Endothelial cell of hepatic sinusoid (primary cell): ENCODE data around the gene STX3.
"Not testable (repeated sequence)": the region's sequence is repeated elsewhere in the genome, so short reads cannot be mapped to it uniquely, and the experiment has no call there.

Experiments
- in situ Hi-C: cut with HindIII; loops from 2 replicates; pipeline ENCODE4 v1.10.0; 2017; ENCODE audit warnings: low sequenced_read_pairs

The STX3 gene

DNA sequence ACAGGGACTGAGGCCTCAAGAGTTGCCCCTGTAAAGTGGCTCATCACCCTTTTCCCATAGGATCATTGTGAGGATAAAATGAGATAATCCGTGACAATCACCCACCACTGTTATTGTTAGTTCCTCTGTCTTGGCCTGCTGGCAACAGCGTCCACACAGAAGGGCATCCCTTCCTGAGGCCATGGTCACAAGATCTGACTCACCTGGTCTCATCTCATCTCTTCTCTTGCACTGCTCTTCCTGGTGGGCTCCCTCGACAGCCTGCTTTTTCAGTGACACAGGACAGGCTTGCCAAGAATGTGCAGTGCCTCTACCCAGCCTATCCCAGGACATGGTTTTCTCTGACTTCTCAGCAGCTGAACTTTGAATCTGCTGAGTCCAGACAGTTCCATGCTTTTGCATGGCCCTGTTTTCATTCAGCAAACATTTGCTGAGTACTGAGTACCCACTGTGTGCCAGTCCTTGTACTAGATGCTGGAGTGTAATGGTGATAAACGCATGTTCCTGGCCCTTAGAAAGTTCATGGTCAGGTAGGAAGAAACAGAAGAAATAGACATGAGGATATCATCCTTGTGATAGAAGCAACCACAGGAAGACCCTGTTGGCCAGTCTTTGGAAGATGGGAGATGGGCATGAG is 3.3 kb downstream of the STX3 start:
- in situ Hi-C loops: no loop called here

DNA sequence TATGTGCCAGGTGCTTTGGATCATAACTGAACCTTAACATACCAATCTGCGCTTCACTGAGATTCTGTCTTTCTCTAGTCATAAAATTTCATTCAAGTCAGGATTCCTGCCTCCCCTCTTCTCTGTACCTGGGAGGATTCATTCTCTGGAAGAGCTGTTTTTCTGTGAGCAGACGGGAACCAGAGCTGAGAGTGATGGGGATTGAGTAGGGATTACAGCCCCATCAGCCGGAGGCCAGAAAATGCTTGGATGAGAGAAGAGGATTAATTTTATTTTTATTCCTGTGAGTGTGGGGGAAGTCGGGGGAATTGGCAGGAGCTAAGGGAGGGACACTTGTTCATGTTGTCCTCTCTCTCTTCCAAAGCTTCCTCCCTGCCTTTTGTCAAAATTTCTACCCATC is 4.7 kb downstream of the STX3 start:
- in situ Hi-C loops: no loop called here

DNA sequence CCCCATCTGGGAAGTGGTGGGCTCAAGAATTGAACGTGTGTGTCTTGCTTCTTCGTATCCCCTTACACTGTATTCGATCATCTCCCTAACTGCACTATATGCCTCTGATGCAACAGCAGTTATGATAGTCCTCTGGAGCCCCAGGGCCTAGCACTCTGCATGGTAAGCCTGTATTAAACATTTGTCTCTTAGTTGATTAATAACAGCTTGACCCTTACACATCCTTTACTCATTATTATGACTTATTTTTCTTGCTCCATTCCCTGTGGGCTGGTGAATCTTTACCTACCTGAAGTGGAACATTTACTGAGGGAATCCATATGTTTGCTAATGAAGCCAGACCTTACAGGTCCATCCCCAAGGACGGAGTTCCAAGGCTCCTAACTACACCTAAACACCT is 5.6 kb downstream of the STX3 start:
- in situ Hi-C loops: no loop called here

DNA sequence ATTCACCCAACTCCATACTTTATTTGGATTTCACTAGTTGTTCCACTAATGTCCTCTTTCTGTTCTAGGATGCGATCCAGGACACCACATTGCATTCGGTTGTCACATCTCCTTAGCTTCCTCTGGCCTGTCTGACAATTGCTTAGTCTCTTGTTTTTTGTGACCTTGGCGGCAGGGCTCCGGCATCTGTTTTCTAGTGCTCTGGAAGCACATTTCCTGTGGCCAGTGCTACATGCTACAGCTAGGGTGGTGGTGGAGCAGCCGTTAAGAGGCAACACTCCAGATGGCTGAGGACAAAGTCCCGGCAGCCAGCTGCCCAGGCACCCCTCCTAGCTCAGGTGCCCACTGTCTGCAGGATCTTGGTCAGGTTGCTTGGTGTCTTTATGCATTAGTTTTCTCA is 6.8 kb downstream of the STX3 start:
- in situ Hi-C loops: no loop called here

DNA sequence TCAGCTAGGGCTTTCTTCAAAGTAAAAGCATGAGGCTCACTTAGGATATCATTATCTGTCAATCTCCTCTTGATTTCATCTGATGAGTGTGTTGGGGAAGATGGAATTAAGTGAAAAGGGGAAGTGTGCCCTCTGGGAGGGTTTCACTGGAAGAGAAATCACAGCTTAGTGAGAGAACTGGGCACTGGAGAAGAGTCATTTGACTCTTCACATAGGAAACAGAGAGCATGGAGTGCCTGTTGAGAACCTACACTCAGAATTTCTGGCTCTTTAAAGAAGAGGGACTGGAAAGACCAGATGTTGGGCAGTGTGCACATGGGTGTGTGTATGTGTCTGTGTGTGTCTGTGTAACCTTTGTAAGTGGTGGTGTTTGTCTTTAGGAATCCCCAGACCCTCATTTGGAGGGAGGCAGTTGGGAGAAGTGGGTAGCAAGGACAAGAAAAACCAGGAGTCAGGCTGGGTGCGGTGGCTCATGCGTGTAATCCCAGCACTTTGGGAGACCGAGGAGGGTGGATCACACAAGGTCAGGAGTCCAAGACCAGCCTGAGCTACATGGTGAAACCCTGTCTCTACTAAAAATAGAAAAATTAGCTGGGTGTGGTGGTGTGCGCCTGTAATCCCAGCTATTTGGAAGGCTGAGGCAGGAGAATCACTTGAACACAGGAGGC is 10.0 kb downstream of the STX3 start:
- in situ Hi-C loops: no loop called here

DNA sequence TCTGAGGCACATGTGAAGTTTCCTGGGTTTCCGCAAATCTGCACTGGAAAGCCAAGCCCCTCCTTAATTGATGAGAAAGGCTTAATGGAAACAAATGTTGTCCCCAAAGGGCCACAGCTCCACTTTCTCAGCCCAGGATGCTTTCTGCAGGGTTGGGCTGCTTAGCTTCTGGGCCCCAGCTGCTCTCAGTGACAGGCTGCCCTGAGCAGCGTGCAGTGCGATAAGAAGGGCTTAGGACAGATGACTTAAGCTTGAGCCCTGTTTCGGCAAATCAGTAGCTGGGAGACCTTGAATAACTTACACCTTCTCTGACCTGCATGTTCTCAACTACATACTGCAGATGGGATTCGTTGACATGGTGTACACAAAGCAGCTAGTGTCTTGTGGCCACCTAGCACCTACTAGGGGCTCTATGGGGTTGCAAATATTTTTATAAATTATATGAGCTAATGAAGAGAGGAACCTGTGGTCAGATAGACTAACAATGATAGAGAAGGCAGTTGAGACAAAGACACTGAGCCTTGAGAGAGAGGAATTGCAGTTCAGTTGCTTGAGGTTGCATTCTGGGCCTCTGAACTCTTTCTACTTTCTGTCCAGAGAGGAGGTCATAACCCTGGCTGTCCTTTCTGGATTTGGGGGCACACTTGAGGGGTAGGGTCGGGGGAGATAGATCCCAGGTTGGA is 11.5 kb downstream of the STX3 start:
- in situ Hi-C loops: no loop called here

DNA sequence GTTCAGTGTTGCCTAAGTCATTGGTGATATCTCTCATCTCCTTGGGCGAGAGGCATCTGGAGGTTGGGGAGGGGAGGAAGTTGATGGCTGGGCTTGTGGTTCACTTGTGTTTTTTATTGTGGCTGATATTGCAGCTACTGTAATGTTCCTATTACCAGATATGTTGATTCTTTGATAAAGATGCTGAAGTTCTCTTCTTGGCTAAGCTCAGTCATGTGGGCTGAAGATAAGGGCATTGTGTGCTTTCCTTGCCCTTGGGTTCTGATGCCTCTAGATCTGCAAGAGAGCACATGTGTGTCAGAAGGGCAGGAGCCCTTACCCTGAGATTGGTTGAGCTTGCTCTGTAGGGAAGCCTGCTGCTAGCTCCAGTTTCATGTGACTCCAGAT is 12.0 kb downstream of the STX3 start:
- in situ Hi-C loops: no loop called here

DNA sequence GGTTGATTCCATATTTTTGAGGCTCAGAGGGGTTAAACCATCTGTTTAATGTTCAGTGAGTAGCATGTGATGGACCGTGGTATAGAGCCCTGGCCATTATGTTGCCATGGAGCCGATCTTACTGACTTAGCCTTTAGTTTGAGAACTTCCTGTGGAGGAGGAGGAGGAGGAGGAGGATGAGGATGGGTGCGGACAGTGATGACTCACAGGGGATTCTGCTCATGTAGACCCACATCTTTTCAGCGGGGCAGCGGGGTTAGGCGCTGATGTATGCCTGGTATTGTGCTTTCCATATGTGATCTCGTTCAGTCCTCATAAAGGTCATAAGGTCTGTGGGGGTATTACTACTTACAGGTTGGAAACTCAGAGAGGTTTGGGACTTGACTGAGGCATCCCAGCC is 13.9 kb downstream of the STX3 start:
- in situ Hi-C loops: no loop called here

DNA sequence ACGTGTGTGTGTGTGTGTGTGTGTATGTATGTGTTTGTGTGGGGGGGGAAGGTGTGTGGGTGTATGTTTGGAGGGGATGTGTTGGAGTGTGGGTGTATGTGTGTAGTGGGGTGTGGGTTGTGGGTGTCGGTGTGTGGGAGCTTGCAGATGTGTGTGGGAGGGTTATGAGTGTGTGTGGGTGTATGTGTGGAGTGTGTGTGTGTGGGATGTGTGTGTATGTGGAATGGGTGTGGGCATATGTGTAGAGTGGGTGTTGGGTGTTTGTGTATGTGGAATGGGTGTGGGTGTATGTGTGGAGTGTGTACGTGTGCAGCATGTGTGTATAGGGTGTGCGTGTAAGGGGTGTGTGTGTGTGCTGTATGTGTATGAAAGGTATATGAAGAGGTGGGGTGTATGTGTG is 14.7 kb downstream of the STX3 start:
- in situ Hi-C loops: no loop called here

DNA sequence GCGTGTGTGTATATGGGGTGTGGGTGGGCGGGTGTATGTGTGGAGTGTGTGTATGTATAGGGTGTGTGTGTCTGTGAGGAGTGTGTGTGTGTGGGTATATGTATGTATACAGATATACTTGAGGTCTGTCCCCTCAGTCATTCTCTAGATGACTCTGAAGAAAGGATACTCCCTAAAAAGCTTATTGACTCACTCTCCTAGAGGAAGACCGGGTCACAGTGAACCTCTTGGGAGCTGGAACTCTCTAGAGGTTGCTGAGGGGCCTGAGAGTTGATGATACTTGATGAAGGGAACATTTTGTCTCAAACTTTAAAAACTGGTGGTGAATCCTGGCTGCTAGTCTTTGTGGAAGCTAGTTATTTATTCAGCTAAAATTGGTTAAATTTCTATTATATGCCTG is 15.1 kb downstream of the STX3 start:
- in situ Hi-C loops: no loop called here

DNA sequence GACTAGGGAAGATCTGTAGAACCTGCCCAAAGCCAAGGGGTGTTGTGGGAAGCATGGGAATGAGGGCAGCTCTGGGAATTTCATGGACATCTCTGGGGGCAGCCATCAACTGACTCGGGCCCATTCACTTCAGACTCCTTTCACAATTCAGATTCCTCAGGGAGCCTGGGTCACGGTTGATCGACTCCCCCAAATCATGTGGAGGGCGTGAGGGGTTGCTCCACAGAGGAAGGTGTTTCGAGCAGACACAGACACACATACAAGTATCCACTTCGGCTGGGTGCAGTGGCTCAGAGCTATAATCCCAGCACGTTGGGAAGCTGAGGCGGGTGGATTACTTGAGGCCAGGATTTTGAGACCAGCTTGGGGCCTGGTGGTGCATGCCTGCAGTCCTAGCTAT is 15.7 kb downstream of the STX3 start:
- in situ Hi-C loops: no loop called here

DNA sequence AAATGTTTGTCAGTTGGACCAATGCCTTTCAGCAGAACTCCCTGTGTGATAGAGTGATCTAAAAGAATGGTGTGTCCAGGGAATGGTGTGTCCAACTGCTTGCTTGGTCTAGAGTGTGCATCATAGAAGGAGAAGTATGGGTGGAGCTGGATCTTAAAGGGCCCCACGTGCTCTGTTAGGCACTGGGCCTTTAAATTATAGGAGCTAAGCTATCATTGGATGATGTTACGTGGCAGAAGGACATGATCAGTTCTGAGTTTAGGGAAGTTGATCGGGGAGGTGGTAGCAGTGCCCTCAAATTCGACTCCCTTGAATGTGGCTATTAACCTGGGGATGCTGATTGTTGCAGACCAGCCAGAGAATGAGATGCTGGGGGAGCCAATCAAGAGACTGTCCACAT is 16.4 kb downstream of the STX3 start:
- in situ Hi-C loops: no loop called here

DNA sequence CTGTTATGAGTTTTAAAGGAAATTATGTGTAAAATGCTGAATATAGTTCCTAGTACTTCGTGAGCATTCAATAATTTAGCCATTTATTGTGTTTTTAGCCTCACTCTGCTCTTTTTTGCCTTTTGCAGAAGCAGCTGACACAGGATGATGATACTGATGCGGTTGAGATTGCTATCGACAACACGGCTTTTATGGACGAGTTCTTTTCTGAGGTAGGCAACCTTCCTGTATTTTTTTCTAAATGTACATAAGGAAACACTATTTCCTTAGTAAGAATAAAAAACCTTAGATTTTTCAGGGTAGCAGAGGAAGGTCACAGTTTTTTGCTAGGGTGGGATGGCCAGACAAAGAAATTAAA is 17.9 kb downstream of the STX3 start:
- in situ Hi-C loops: no loop called here

DNA sequence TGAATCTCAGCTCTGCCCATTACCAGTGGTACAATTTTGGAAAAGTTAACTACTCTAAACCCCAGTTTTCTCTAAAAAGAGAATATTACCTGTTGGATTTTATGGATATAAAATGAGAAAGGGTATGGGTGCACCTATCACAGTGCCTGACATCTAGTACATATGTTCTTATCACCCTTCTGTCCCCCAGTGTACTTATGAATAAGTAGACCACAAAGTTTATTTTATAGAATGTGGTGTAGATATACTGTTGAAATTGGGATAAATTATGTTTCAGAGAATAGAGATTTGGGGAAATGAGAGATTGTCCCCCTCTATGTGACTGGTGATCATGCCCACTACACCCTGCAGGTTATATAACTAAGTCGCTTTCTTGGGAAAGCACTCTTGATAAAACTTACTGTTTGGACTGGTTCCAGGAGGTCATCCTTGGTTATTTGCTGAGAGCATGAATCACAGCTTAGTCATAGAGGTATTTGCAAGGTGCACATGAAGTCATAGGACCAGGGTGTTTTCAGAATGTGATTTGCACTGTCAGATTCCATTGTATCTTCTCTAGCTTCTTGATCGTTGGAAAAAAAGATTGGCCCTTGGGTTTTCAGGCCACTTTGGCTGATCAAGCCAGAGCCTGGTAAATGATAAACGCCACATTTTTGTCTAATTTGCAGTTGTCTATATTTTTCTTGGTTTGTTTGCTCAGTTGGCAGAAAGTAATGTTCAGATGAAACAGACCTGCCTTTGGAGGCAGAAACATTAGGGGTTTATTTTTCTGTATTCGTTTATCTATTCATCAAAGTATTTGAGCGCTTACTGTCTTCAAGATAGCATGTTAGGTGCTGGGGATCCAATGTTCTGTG is 21.3 kb downstream of the STX3 start:
- in situ Hi-C loops: no loop called here

DNA sequence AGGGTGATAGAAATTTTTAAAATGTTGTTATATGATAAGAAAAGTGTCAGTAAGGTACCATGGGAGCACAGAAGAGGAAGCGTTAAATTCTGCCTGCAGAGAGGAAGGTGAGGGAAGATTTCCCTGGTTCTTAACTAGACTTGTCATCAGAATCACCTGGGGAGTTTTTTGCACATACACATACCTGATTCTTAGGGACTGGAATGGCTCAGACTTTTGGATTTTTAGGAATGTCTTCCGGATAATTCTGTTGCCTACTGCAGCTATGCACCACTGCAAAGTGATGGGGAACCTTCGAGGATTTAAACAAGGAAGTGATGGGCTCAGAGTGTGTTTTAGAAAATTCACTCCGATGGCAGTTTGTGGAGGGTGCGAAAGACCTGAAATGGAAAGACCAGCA is 21.9 kb downstream of the STX3 start:
- in situ Hi-C loops: no loop called here

DNA sequence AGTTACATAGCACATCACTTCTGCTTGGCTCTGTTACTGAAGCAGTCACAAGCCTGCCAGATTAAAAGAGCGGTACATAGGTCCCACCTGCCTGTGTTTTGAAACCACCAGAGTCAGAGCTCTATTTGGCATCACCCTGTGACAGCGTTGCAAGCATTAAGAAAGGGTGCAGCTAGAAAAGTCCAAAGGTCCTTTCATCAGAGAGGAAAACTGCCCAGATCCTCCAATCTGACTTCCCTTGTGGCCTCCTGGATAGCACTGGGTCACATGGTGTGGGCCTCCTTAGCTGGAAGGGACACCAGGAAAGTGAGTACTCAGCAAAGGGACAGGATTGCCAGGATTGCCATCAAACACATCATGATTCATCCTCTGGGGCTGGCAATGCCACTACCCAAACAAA is 22.9 kb downstream of the STX3 start:
- in situ Hi-C loops: no loop called here

DNA sequence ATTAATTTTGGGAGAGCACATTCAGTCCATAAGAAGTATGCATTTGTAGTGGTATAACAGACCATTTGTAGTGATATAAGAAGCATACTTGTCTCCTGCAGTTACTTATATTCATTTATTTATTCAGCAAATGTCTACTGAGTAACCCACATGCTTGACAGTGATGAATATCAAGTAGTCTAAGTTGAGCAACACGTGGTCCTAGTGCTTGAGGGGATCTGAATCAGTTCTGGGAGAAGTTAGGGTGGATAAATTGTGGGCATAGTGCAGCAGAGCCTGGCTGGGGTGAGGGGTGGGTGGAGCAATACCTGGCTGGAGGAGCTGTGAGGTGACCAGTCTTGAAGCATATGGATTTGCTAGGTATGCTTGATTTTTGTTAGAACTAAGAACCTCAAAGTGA is 24.3 kb downstream of the STX3 start:
- in situ Hi-C loops: no loop called here

DNA sequence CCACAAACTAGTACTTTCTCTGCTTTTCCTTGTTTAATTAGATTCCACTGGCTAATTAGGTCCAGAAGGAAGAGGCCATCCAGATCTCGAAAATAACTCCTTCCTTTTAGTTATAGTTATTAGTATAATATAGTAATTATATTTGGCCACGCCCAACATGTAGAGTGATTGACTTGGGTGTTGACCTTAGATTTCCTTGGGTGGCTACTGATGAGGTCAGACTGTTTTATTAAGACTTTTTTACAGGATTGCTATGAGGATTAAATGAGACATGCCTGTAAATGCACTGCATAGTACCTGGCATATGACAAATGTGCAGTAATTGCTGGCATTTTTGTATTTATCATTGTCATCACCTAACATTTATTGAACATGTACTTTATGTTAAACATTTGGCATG is 26.9 kb downstream of the STX3 start:
- in situ Hi-C loops: no loop called here

DNA sequence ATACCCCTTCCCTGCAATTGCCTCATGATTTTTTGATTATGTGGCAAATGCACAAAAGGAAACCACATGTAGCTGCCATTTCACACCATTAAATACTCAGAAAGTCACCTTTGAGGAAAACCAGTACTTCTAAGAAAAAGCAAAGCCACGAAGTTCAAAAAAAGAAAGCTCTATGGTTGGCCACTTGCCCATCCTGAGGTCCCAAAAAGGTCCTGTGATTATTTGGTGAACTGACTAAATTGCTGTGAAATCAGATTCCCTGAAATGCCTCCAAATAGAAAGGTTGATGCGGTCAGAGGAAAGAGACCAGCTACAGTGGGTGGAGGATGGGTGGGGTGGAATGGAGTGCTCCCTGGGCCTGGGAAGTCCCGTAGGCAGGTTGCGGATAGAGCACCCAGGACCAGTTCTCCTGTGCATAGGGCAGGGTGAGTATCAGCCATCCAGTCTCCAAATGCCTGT is 28.5 kb downstream of the STX3 start:
- in situ Hi-C loops: no loop called here

DNA sequence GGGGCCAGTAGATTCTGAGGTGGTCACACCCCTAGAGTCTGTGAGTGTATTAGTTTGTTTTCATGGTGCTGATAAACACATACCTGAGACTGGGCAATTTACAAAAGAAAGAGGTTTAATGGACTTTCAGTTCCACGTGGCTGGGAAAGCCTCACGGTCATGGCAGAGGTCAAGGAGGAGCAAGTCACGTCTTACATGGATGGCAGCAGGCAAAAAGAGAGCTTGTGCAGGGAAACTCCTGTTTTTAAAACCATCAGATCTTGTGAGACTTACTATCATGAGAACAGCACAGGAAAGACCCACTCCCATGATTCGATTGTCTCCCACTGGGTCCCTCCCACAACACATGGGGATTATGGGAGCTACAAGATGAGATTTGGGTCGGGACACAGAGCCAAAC is 29.3 kb downstream of the STX3 start:
- in situ Hi-C loops: not testable (repeated sequence)

DNA sequence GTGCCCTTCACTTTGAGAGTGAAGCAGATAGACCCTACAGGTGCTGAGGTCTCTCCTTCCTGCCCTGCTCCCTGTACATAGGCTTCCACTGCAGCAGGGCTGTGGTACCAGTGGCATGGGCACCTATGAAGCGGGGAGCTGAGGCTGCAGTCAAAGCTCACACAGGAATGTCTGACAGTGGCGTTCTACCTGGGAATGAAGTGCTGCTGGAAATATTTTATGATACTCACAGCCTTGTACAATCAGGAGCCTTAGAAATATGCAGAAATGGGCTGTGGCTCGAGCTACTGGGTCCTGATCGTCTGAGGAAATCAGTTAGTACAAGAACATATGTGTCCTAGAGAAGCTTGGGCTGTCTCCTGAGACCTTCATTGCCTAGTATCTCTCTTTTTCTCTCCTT is 30.6 kb downstream of the STX3 start:
- in situ Hi-C loops: no loop called here

DNA sequence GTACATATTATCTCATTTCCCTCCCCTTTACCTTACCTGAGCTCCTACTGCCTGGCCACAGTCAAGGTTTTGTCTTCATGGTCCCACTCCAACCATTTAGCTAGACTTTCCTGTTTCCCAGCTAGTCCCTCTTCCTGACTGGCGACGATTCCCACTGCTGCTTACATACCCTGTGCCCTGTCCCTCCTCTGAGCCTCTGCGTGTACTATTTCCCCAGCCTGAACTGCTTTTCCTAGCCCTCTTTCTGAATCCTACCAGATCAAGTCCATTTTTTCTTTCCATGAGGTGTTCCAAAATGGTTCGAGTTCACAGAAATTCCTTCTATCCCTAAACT is 32.0 kb downstream of the STX3 start:
- in situ Hi-C loops: no loop called here
